ENCODE results near the gene FIP1L1.
"Not testable (repeated sequence)": the region's sequence is repeated elsewhere in the genome, so short reads cannot be mapped to it uniquely, and the experiment has no call there.

DNA sequence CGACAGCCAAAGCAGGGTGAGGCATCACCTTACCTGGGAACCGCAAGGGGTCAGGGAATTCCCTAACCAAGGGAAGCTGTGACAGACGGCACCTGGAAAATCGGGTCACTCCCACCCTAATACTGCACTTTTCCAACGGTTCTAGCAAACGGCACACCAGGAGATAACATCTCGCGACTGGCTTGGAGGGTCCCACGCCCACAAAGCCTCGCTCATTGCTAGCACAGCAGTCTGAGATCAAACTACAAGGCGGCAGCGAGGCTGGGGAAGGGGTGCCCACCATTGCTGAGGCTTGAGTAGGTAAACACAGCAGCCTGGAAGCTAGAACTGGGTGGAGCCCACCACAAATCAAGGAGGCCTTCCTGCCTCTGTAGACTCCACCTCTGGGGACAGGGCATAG is 37.3 kb upstream of the FIP1L1 start:
- TF ChIP-seq, protein P1, sequence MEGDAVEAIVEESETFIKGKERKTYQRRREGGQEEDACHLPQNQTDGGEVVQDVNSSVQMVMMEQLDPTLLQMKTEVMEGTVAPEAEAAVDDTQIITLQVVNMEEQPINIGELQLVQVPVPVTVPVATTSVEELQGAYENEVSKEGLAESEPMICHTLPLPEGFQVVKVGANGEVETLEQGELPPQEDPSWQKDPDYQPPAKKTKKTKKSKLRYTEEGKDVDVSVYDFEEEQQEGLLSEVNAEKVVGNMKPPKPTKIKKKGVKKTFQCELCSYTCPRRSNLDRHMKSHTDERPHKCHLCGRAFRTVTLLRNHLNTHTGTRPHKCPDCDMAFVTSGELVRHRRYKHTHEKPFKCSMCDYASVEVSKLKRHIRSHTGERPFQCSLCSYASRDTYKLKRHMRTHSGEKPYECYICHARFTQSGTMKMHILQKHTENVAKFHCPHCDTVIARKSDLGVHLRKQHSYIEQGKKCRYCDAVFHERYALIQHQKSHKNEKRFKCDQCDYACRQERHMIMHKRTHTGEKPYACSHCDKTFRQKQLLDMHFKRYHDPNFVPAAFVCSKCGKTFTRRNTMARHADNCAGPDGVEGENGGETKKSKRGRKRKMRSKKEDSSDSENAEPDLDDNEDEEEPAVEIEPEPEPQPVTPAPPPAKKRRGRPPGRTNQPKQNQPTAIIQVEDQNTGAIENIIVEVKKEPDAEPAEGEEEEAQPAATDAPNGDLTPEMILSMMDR (conservative IDR thresholded peaks at IDR 0.05 in 1 of 2, IDR thresholded peaks at IDR 0.05 in 1 of 2; ENCODE audit: extremely low read depth in 1 of 2, insufficient read depth in 1 of 2, low read depth in 1 of 2, low read length in 2 of 2), result not testable (repeated sequence)
- not testable (repeated sequence) for TF ChIP-seq EZH2 (IDR thresholded peaks at IDR 0.05; ENCODE audit: borderline replicate concordance, low read length)

Measured in mammary epithelial cell (primary cell).